Lower leg skin (tissue), 3 donors: ENCODE data around the gene FYCO1.

Source experiments
- POLR2A ChIP-seq, 2 donors: fragments of 450-650 bp; IDR thresholded peaks; one replicate each; pipeline ENCODE4 v1.6.1; 2016 to 2017; ENCODE audit warnings: antibody characterized with exemption in 2 of 2, mild to moderate bottlenecking in 1 of 2, moderate library complexity in 1 of 2
- TF ChIP-seq, protein P1 (sequence below), 3 donors: fragments of 450-650 bp; IDR thresholded peaks; one replicate each; pipeline ENCODE4 v1.5.1; 2016; ENCODE audit warnings: antibody characterized with exemption in 3 of 3, mild to moderate bottlenecking in 3 of 3, moderate library complexity in 2 of 3

DNA sequence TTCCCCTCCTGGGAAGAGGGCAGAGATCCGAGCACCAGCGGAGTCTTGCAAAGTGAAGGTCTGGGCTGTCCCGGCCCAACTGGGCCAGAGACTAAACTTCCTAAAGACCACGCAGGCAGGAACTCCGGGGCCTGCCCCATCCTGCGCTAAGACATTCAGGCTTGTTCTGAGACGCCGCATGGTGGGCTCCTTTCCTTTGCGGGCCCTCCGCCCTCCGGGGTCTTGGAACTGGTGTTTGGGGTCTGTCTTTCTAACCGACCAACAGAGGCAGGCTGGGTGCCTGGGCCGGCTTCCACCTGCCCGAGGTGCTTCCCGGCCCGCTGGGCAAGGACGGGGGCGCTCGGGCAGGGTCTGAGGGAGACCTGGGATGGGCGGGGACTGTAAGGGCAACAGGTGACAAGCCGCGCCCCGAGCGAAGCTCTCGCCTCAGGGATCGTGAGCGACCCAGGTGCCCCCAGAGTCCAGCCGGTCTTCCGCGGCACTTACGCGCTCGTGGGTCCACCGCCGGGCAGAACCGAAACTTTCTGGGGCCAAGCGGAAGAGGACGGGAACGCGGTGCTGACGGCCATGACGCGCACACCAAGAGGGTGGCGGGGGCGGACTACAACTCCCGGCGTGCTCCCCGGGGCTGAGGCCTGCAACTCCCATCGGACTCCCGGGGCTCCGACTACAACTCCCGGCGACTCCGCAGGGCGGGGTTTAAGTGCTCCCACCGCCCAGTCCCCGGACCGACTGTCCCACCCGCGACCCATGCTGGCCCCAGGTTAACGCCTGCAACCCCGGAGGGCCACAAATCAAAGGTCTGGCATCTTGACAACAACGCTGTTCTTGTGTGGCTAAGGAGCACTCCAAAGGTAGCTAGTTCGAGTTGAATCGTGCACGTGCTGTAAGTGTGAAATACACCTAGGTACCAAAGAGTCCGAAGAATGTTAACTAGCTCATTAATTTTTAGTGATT, at the start of gene FYCO1:
- TF ChIP-seq, protein P1, sequence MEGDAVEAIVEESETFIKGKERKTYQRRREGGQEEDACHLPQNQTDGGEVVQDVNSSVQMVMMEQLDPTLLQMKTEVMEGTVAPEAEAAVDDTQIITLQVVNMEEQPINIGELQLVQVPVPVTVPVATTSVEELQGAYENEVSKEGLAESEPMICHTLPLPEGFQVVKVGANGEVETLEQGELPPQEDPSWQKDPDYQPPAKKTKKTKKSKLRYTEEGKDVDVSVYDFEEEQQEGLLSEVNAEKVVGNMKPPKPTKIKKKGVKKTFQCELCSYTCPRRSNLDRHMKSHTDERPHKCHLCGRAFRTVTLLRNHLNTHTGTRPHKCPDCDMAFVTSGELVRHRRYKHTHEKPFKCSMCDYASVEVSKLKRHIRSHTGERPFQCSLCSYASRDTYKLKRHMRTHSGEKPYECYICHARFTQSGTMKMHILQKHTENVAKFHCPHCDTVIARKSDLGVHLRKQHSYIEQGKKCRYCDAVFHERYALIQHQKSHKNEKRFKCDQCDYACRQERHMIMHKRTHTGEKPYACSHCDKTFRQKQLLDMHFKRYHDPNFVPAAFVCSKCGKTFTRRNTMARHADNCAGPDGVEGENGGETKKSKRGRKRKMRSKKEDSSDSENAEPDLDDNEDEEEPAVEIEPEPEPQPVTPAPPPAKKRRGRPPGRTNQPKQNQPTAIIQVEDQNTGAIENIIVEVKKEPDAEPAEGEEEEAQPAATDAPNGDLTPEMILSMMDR (IDR thresholded peaks at IDR 0.05), result no peak
- TF ChIP-seq POLR2A (IDR thresholded peaks at IDR 0.05), result peak in 1 of 2 donors; percentile 29
